ENCODE measurements around the gene ADAM8.
"Not testable (repeated sequence)": the region's sequence is repeated elsewhere in the genome, so short reads cannot be mapped to it uniquely, and the experiment has no call there.

GRCh38 chr10:133322064-133322709 lies 45.5 kb upstream of the ADAM8 start:
- not testable (repeated sequence) for TF ChIP-seq CTCF, POLR2A (IDR thresholded peaks at IDR 0.05)
